Measurements from ENCODE around the gene OR10G6. TPM values are rescaled to one million over a fixed set of nuclear protein-coding genes. Genes with fewer than 3 reads are reported as not detected.

Gene OR10G6
- total and polyA plus RNA-seq, 2 experiments from 2014 or later, result not detected

DNA sequence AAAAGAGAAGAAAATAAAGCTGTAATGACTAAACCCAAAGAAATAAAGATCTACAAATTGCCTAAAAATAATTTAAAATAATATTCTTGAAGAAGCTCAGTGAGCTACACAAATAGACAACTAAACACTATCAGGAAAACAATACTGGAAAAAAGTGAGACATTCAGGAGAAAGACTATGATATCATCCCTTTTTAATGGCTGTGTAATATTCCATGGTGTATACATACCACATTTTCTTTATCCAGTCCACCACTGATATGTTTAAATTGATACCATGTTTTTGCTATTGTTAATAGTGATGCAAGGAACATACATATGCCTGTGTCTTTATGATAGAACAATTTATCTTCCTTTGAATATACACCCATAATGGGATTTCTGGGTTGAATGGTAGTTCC, 38.2 kb downstream of the OR10G6 start (continued):
- TF ChIP-seq, protein P1, sequence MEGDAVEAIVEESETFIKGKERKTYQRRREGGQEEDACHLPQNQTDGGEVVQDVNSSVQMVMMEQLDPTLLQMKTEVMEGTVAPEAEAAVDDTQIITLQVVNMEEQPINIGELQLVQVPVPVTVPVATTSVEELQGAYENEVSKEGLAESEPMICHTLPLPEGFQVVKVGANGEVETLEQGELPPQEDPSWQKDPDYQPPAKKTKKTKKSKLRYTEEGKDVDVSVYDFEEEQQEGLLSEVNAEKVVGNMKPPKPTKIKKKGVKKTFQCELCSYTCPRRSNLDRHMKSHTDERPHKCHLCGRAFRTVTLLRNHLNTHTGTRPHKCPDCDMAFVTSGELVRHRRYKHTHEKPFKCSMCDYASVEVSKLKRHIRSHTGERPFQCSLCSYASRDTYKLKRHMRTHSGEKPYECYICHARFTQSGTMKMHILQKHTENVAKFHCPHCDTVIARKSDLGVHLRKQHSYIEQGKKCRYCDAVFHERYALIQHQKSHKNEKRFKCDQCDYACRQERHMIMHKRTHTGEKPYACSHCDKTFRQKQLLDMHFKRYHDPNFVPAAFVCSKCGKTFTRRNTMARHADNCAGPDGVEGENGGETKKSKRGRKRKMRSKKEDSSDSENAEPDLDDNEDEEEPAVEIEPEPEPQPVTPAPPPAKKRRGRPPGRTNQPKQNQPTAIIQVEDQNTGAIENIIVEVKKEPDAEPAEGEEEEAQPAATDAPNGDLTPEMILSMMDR (conservative IDR thresholded peaks at IDR 0.05; ENCODE audit: low read depth in 2 of 2), result no peak
- TF ChIP-seq CREB1 (CRISPR knock-in tag; IDR thresholded peaks at IDR 0.05; ENCODE audit: low read depth), result no peak

DNA sequence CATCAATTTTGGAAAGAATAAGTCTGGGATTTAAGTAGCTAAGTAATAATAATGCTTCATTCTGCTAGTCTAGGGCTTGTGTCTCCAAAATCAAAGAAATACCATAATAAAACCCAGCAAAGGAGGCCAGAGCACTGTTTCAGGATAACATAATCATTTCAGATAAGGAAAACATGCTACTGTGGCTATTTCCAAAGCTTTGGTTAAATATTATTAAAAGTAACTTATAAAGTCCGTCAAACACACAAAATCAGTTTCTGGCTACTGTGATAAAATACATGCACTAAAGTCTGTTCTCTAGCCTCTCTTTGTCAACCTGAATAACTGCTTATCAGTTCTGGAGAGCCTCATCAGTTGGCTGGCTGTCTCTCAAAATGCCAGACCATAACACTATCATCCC, 49.8 kb downstream of the OR10G6 start:
- Mint-ChIP-seq H3K27ac (no peak overlapping the region), H3K9me3 (no peaks in the 10 kb centered on the region), H3K4me1 (no peaks in the 10 kb centered on the region), H3K4me3 (no peak overlapping the region), H3K36me3 (ENCODE audit: low read depth) (no peaks in the 10 kb centered on the region), H3K27me3 (ENCODE audit: insufficient read depth, low read depth, poor library complexity) (peaks cover 2% of the 10 kb centered on the region)
- no peaks in the 10 kb centered on the region for H3K36me3 ChIP-seq (ENCODE audit: insufficient read depth)
- DNase-seq (ENCODE audit: low spot score), result no peak
- H3K4me3 ChIP-seq, result no peak overlapping the region
- no peak for ATAC-seq
- H4K20me1 ChIP-seq (replicated peaks; ENCODE audit: insufficient read depth), result no peaks in the 10 kb centered on the region
- TF ChIP-seq CREB1 (CRISPR knock-in tag; IDR thresholded peaks at IDR 0.05; ENCODE audit: low read depth) (no peak), NANOG (IDR thresholded peaks at IDR 0.05; ENCODE audit: borderline replicate concordance) (no peak), STAT1 (IDR thresholded peaks at IDR 0.05; ENCODE audit: unreplicated experiment) (no peak), JUNB (IDR thresholded peaks at IDR 0.05; ENCODE audit: unreplicated experiment) (no peak), EZH2phosphoT487 (IDR thresholded peaks at IDR 0.05; ENCODE audit: unreplicated experiment) (no peak), EZH2 (IDR thresholded peaks at IDR 0.05; ENCODE audit: low read depth, unreplicated experiment) (no peak)
- TF ChIP-seq, protein P1 (conservative IDR thresholded peaks at IDR 0.05; ENCODE audit: low read depth in 2 of 2), result no peak
- TF ChIP-seq, protein P2, sequence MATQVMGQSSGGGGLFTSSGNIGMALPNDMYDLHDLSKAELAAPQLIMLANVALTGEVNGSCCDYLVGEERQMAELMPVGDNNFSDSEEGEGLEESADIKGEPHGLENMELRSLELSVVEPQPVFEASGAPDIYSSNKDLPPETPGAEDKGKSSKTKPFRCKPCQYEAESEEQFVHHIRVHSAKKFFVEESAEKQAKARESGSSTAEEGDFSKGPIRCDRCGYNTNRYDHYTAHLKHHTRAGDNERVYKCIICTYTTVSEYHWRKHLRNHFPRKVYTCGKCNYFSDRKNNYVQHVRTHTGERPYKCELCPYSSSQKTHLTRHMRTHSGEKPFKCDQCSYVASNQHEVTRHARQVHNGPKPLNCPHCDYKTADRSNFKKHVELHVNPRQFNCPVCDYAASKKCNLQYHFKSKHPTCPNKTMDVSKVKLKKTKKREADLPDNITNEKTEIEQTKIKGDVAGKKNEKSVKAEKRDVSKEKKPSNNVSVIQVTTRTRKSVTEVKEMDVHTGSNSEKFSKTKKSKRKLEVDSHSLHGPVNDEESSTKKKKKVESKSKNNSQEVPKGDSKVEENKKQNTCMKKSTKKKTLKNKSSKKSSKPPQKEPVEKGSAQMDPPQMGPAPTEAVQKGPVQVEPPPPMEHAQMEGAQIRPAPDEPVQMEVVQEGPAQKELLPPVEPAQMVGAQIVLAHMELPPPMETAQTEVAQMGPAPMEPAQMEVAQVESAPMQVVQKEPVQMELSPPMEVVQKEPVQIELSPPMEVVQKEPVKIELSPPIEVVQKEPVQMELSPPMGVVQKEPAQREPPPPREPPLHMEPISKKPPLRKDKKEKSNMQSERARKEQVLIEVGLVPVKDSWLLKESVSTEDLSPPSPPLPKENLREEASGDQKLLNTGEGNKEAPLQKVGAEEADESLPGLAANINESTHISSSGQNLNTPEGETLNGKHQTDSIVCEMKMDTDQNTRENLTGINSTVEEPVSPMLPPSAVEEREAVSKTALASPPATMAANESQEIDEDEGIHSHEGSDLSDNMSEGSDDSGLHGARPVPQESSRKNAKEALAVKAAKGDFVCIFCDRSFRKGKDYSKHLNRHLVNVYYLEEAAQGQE (IDR thresholded peaks at IDR 0.05; ENCODE audit: unreplicated experiment), result no peak
- TF ChIP-seq, protein P3, sequence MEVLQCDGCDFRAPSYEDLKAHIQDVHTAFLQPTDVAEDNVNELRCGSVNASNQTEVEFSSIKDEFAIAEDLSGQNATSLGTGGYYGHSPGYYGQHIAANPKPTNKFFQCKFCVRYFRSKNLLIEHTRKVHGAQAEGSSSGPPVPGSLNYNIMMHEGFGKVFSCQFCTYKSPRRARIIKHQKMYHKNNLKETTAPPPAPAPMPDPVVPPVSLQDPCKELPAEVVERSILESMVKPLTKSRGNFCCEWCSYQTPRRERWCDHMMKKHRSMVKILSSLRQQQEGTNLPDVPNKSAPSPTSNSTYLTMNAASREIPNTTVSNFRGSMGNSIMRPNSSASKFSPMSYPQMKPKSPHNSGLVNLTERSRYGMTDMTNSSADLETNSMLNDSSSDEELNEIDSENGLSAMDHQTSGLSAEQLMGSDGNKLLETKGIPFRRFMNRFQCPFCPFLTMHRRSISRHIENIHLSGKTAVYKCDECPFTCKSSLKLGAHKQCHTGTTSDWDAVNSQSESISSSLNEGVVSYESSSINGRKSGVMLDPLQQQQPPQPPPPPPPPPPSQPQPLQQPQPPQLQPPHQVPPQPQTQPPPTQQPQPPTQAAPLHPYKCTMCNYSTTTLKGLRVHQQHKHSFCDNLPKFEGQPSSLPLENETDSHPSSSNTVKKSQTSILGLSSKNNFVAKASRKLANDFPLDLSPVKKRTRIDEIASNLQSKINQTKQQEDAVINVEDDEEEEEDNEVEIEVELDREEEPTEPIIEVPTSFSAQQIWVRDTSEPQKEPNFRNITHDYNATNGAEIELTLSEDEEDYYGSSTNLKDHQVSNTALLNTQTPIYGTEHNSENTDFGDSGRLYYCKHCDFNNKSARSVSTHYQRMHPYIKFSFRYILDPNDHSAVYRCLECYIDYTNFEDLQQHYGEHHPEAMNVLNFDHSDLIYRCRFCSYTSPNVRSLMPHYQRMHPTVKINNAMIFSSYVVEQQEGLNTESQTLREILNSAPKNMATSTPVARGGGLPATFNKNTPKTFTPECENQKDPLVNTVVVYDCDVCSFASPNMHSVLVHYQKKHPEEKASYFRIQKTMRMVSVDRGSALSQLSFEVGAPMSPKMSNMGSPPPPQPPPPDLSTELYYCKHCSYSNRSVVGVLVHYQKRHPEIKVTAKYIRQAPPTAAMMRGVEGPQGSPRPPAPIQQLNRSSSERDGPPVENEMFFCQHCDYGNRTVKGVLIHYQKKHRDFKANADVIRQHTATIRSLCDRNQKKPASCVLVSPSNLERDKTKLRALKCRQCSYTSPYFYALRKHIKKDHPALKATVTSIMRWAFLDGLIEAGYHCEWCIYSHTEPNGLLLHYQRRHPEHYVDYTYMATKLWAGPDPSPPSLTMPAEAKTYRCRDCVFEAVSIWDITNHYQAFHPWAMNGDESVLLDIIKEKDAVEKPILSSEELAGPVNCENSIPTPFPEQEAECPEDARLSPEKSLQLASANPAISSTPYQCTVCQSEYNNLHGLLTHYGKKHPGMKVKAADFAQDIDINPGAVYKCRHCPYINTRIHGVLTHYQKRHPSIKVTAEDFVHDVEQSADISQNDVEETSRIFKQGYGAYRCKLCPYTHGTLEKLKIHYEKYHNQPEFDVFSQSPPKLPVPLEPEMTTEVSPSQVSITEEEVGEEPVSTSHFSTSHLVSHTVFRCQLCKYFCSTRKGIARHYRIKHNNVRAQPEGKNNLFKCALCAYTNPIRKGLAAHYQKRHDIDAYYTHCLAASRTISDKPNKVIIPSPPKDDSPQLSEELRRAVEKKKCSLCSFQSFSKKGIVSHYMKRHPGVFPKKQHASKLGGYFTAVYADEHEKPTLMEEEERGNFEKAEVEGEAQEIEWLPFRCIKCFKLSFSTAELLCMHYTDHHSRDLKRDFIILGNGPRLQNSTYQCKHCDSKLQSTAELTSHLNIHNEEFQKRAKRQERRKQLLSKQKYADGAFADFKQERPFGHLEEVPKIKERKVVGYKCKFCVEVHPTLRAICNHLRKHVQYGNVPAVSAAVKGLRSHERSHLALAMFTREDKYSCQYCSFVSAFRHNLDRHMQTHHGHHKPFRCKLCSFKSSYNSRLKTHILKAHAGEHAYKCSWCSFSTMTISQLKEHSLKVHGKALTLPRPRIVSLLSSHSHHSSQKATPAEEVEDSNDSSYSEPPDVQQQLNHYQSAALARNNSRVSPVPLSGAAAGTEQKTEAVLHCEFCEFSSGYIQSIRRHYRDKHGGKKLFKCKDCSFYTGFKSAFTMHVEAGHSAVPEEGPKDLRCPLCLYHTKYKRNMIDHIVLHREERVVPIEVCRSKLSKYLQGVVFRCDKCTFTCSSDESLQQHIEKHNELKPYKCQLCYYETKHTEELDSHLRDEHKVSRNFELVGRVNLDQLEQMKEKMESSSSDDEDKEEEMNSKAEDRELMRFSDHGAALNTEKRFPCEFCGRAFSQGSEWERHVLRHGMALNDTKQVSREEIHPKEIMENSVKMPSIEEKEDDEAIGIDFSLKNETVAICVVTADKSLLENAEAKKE (CRISPR knock-in tag; IDR thresholded peaks at IDR 0.05), result no peak
- TF ChIP-seq, protein P4, sequence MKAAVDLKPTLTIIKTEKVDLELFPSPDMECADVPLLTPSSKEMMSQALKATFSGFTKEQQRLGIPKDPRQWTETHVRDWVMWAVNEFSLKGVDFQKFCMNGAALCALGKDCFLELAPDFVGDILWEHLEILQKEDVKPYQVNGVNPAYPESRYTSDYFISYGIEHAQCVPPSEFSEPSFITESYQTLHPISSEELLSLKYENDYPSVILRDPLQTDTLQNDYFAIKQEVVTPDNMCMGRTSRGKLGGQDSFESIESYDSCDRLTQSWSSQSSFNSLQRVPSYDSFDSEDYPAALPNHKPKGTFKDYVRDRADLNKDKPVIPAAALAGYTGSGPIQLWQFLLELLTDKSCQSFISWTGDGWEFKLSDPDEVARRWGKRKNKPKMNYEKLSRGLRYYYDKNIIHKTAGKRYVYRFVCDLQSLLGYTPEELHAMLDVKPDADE (IDR thresholded peaks at IDR 0.05), result no peak
- no peak overlapping the region for H3K27ac ChIP-seq (ENCODE audit: low read depth)
- H3K9me2 ChIP-seq (ENCODE audit: insufficient read depth), result no peaks in the 10 kb centered on the region
- no peaks in the 10 kb centered on the region for H3K27me3 ChIP-seq (ENCODE audit: insufficient read depth)
- H3F3A ChIP-seq (replicated peaks; ENCODE audit: low read depth), result no peaks in the 10 kb centered on the region
- no peak overlapping the region for H2AFZ ChIP-seq
- H3K4me2 ChIP-seq, result no peak overlapping the region
- no peaks in the 10 kb centered on the region for H3K79me2 ChIP-seq (replicated peaks; ENCODE audit: insufficient read depth)
- H3K4me1 ChIP-seq (ENCODE audit: insufficient read depth), result no peaks in the 10 kb centered on the region
